OCI-LY1 (cell line): ENCODE measurements around the gene NKIRAS2.

ENCODE experiments used
- H2AFZ ChIP-seq: fragments of 200-600 bp; sonication (generic), shearing (Covaris generic); 2 replicates; pipeline ENCODE4 v1.6.0; 2014; ENCODE audit warnings: antibody characterized with exemption, mild to moderate bottlenecking, low read length
- H3F3A ChIP-seq: fragments of 200-600 bp; sonication (generic), shearing (Covaris generic); 2 replicates; pipeline ENCODE4 v1.6.0; 2014; ENCODE audit warnings: mild to moderate bottlenecking, antibody characterized with exemption, low read length, moderate library complexity; ENCODE audit not compliant: insufficient read depth
- H3K27ac ChIP-seq: fragments of 200-600 bp; sonication (generic); 2 replicates; pipeline ENCODE4 v1.5.1; 2014; ENCODE audit warnings: low read length, mixed run types, mild to moderate bottlenecking, low read depth; ENCODE audit not compliant: poor library complexity, severe bottlenecking
- H3K27me3 ChIP-seq: fragments of 200-600 bp; sonication (generic); 2 replicates; pipeline ENCODE4 v1.6.0; 2014; ENCODE audit warnings: antibody characterized with exemption, mild to moderate bottlenecking, low read length, moderate library complexity; ENCODE audit not compliant: insufficient read depth
- H3K36me3 ChIP-seq: fragments of 200-600 bp; sonication (generic); 2 replicates; pipeline ENCODE4 v1.6.1; 2014; ENCODE audit warnings: mild to moderate bottlenecking, antibody characterized with exemption, low read length, moderate library complexity, mixed read lengths; ENCODE audit not compliant: insufficient read depth
- H3K4me1 ChIP-seq: fragments of 200-600 bp; sonication (generic); 2 replicates; pipeline ENCODE4 v1.5.1; 2014; ENCODE audit warnings: mild to moderate bottlenecking, low read length, moderate library complexity; ENCODE audit not compliant: insufficient read depth, severe bottlenecking
- H3K4me2 ChIP-seq: fragments of 200-600 bp; sonication (generic), shearing (Covaris generic); 2 replicates; pipeline ENCODE4 v1.6.1; 2014; ENCODE audit warnings: low read length
- H3K4me3 ChIP-seq: fragments of 200-600 bp; sonication (generic); 2 replicates; pipeline ENCODE4 v1.5.1; 2014; ENCODE audit warnings: low read length, low read depth, mild to moderate bottlenecking, mixed read lengths; ENCODE audit not compliant: poor library complexity, severe bottlenecking
- H3K79me2 ChIP-seq: fragments of 200-600 bp; shearing (Covaris generic); 2 replicates; pipeline ENCODE4 v1.6.1; 2016; ENCODE audit warnings: mixed run types, low read length, mixed read lengths; ENCODE audit not compliant: insufficient read depth
- H3K9ac ChIP-seq: fragments of 200-600 bp; sonication (generic), shearing (Covaris generic); 2 replicates; pipeline ENCODE4 v1.6.1; 2014; ENCODE audit warnings: mild to moderate bottlenecking, low read length, mixed read lengths
- H3K9me2 ChIP-seq: fragments of 200-600 bp; sonication (generic), shearing (Covaris generic); 2 replicates; pipeline ENCODE4 v1.6.1; 2014; ENCODE audit warnings: low read depth, mild to moderate bottlenecking, low read length, mixed read lengths
- H3K9me3 ChIP-seq: fragments of 200-600 bp; shearing (Covaris generic); 2 replicates; pipeline ENCODE4 v1.6.1; 2014; ENCODE audit warnings: low read length, mixed read lengths
- H4K20me1 ChIP-seq: fragments of 200-600 bp; sonication (generic), shearing (Covaris generic); 2 replicates; pipeline ENCODE4 v1.6.0; 2016; ENCODE audit warnings: mild to moderate bottlenecking, low read length; ENCODE audit not compliant: insufficient read depth
- EZH2 ChIP-seq: fragments of 200-600 bp; sonication (generic), shearing (Covaris generic); IDR thresholded peaks from 2 replicates; pipeline ENCODE4 v1.8.0; 2017; ENCODE audit warnings: borderline replicate concordance, mixed run types, mild to moderate bottlenecking, antibody characterized with exemption, low read length, moderate library complexity, mixed read lengths
- TF ChIP-seq, protein P1 (sequence below): fragments of 200-600 bp; sonication (generic), shearing (Covaris generic); IDR thresholded peaks from 2 replicates; pipeline ENCODE4 v1.5.1; 2017; ENCODE audit warnings: mild to moderate bottlenecking, antibody characterized with exemption, low read length, moderate library complexity, mixed read lengths

Gene NKIRAS2

DNA sequence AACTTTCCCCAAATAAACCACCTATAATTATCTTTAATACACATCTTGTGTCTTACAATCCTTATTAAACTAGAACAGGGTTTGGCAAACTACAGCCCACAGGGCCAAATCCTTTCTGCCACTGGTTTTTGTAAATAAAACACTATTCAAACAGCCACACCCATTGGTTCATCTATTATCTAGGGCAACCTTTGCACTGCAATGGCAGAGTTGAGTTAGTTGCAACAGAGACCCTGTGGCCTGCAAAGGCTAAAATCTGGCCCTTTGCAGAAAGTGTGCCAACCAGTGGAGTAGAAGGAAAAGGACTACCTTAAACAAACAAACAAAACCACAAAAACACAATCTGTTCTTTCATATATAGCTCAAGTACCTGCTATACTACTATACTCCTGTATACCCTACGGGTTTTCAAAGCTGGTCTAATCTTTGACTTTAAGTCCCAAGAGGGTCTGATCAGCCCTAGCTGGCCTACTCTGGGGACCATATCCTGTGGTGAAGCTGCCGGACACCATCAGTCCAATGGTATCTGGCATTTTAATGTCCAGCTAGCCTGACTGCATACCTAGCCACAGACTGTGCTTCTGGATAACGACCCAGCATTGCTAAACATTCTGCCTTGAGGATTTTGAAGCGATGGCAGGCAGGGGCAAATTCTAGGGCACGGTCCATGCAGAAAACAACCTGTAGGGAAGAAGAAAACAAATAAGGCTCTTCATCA lies 30.0 kb upstream of the NKIRAS2 start:
- no peak overlapping the region for H3K27ac ChIP-seq
- no peak overlapping the region for H3K4me2 ChIP-seq
- peaks cover 95% of the 10 kb centered on the region for H3K36me3 ChIP-seq
- H3F3A ChIP-seq: no peaks in the 10 kb centered on the region
- H3K27me3 ChIP-seq: no peaks in the 10 kb centered on the region
- no peak overlapping the region for H2AFZ ChIP-seq
- no peaks in the 10 kb centered on the region for H3K4me1 ChIP-seq
- H3K9ac ChIP-seq: no peak overlapping the region
- no peak for TF ChIP-seq EZH2
- TF ChIP-seq, protein P1, sequence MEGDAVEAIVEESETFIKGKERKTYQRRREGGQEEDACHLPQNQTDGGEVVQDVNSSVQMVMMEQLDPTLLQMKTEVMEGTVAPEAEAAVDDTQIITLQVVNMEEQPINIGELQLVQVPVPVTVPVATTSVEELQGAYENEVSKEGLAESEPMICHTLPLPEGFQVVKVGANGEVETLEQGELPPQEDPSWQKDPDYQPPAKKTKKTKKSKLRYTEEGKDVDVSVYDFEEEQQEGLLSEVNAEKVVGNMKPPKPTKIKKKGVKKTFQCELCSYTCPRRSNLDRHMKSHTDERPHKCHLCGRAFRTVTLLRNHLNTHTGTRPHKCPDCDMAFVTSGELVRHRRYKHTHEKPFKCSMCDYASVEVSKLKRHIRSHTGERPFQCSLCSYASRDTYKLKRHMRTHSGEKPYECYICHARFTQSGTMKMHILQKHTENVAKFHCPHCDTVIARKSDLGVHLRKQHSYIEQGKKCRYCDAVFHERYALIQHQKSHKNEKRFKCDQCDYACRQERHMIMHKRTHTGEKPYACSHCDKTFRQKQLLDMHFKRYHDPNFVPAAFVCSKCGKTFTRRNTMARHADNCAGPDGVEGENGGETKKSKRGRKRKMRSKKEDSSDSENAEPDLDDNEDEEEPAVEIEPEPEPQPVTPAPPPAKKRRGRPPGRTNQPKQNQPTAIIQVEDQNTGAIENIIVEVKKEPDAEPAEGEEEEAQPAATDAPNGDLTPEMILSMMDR: no peak
- no peaks in the 10 kb centered on the region for H4K20me1 ChIP-seq
- H3K4me3 ChIP-seq: no peak overlapping the region
- no peaks in the 10 kb centered on the region for H3K9me3 ChIP-seq
- H3K79me2 ChIP-seq: no peaks in the 10 kb centered on the region
- no peaks in the 10 kb centered on the region for H3K9me2 ChIP-seq

- H3K4me2 ChIP-seq: no peak overlapping the region
- H3K4me1 ChIP-seq: peaks cover 18% of the 10 kb centered on the region
- peaks cover 95% of the 10 kb centered on the region for H3K36me3 ChIP-seq
- no peaks in the 10 kb centered on the region for H3K9me3 ChIP-seq
- no peak overlapping the region for H3K9ac ChIP-seq
- no peak overlapping the region for H2AFZ ChIP-seq
- no peak overlapping the region for H3K4me3 ChIP-seq
- H3K27ac ChIP-seq: no peak overlapping the region
- no peak for TF ChIP-seq EZH2
- TF ChIP-seq, protein P1: no peak
- no peaks in the 10 kb centered on the region for H3K9me2 ChIP-seq
- no peaks in the 10 kb centered on the region for H3F3A ChIP-seq
- no peaks in the 10 kb centered on the region for H3K27me3 ChIP-seq
- H3K79me2 ChIP-seq: no peaks in the 10 kb centered on the region
- no peaks in the 10 kb centered on the region for H4K20me1 ChIP-seq
These were observed 27.3 kb upstream of the NKIRAS2 start for GRCh38 chr17:41992576-41992975.

DNA sequence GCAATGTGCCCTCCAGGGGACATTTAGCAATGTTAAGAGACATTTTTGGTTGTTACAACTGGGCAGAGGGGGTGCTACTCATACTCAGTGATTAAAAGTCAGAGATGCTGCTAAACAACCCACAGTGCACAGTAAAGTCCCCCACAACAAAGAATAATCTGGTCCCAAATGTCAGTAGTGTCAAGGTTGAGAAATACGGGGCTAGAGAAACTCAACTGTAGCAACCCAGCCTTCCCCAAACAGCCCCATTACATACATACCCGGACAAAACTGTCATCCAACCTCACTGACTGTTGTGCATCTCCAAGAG lies 23.1 kb upstream of the NKIRAS2 start:
- H3K36me3 ChIP-seq: peaks cover 87% of the 10 kb centered on the region
- peak overlapping the region; percentile 43; the same call in 1 of the 2 replicates for H3K4me2 ChIP-seq
- H3K9ac ChIP-seq: peak overlapping the region; percentile 23; the same call in 1 of the 2 replicates
- no peaks in the 10 kb centered on the region for H3K27me3 ChIP-seq
- peaks cover 9% of the 10 kb centered on the region for H3K79me2 ChIP-seq
- no peaks in the 10 kb centered on the region for H3K9me2 ChIP-seq
- H3K27ac ChIP-seq: peak overlapping the region; percentile 82
- no peaks in the 10 kb centered on the region for H3K9me3 ChIP-seq
- TF ChIP-seq EZH2: no peak
- TF ChIP-seq, protein P1: no peak
- H2AFZ ChIP-seq: no peak overlapping the region
- no peaks in the 10 kb centered on the region for H3F3A ChIP-seq
- H3K4me3 ChIP-seq: no peak overlapping the region
- peaks cover 18% of the 10 kb centered on the region for H3K4me1 ChIP-seq
- H4K20me1 ChIP-seq: no peaks in the 10 kb centered on the region
